ENCODE measurements around the gene NOVA1. TPM values are rescaled to one million over a fixed set of nuclear protein-coding genes. Genes with fewer than 3 reads are reported as not detected.

NOVA1 gene
- total and polyA plus RNA-seq, 2 donors (not counting 3 experiments of a cell fraction or from before 2014, with no cell fraction given), result 2.7 to 3.3 TPM

DNA sequence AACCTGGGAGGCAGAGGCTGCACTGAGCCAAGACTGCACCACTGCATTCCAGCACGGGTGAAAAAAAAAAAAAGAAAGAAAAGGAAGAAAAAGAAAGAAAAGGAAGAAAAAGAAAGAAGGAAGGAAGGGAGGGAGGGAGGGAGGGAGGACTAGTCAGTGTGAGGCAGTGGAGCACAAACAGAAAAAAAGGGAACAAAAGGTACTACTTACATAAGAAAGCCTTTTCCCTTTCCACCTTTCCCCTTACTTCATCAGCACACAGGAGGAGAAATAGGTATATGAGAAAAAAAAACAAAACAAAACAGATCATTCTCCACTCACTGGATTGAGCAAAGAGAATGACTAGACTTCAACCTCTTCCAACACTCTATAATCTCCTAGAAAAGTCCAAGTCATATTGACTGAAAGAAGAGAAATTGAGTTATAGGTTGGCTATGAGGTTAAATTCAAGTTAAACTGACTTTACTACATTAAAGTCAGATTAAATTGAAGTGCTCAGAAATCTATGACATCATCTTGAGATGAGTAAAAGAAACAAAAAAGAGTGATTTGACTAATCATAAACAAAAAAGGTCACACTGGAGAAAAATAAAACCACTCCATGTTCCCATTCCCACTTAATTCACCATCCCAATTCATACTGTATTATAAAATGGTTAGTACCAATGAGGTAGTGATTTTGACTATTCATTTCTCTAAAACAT, 43.6 kb downstream of the NOVA1 start:
- dilution Hi-C loops (cut with MboI; ENCODE audit: extremely low pct_ligation_motif_present, low sequenced_read_pairs), result no loop called here
- H3K9me3 ChIP-seq (replicated peaks; ENCODE audit: control insufficient read depth, insufficient read depth, low read length), result no peaks in the 10 kb centered on the region
- no TSS peak for BruUV-seq (replicated peaks)
- FAIRE-seq, result no peak
- H3K36me3 ChIP-seq (ENCODE audit: control insufficient read depth in 2 of 2, extremely low read depth in 1 of 2, insufficient read depth in 2 of 2, low read length in 2 of 2), result no peaks in the 10 kb centered on the region
- no peaks in the 10 kb centered on the region for H3K27me3 ChIP-seq (ENCODE audit: control insufficient read depth in 2 of 2, insufficient read depth in 2 of 2, low read length in 2 of 2)
- H3K79me2 ChIP-seq (ENCODE audit: control insufficient read depth, insufficient read depth, low read length), result no peaks in the 10 kb centered on the region
- no peak overlapping the region for H3K27ac ChIP-seq (ENCODE audit: insufficient read depth, low read depth, low read length)
- no peak overlapping the region for H3K9ac ChIP-seq (replicated peaks; ENCODE audit: extremely low read depth, insufficient read depth, low read length)
- H3K4me3 ChIP-seq (replicated peaks in 1 of 3; ENCODE audit: insufficient read depth in 1 of 3, low read depth in 1 of 3, low read length in 3 of 3), result no peak overlapping the region
- ChIA-PET CTCF (no interaction called here), POLR2A (no interaction called here)
- no peak overlapping the region for H2AFZ ChIP-seq (ENCODE audit: low read depth, low read length)
- intact Hi-C loops (cut with micrococcal nuclease), result no loop called here
- no peak for TF ChIP-seq JUN (IDR thresholded peaks at IDR 0.05; ENCODE audit: borderline replicate concordance, insufficient read depth, insufficient read length, low read depth)
- no peak for TF ChIP-seq MAX (IDR thresholded peaks at IDR 0.05; ENCODE audit: insufficient read depth, insufficient read length)
- no peak for TF ChIP-seq MYC (IDR thresholded peaks at IDR 0.05; ENCODE audit: low read depth, low read length)
- TF ChIP-seq POLR2A (IDR thresholded peaks at IDR 0.05; ENCODE audit: low read depth, low read length), result no peak
- no peak for TF ChIP-seq POLR2AphosphoS5 (IDR thresholded peaks at IDR 0.05; ENCODE audit: insufficient read depth, low read depth, low read length)
- no peak for TF ChIP-seq GATA2 (IDR thresholded peaks at IDR 0.05; ENCODE audit: insufficient read depth, insufficient read length, low read depth, low read length)
- TF ChIP-seq, protein P1, sequence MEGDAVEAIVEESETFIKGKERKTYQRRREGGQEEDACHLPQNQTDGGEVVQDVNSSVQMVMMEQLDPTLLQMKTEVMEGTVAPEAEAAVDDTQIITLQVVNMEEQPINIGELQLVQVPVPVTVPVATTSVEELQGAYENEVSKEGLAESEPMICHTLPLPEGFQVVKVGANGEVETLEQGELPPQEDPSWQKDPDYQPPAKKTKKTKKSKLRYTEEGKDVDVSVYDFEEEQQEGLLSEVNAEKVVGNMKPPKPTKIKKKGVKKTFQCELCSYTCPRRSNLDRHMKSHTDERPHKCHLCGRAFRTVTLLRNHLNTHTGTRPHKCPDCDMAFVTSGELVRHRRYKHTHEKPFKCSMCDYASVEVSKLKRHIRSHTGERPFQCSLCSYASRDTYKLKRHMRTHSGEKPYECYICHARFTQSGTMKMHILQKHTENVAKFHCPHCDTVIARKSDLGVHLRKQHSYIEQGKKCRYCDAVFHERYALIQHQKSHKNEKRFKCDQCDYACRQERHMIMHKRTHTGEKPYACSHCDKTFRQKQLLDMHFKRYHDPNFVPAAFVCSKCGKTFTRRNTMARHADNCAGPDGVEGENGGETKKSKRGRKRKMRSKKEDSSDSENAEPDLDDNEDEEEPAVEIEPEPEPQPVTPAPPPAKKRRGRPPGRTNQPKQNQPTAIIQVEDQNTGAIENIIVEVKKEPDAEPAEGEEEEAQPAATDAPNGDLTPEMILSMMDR (IDR thresholded peaks at IDR 0.05; ENCODE audit: extremely low read depth in 1 of 2, insufficient read depth in 1 of 2, low read depth in 1 of 2, low read length in 2 of 2), result no peak
- H4K20me1 ChIP-seq (replicated peaks; ENCODE audit: control insufficient read depth, extremely low read depth, insufficient read depth, low read length), result no peaks in the 10 kb centered on the region
- H3K4me1 ChIP-seq (ENCODE audit: control insufficient read depth, extremely low read depth, insufficient read depth, low read length), result no peaks in the 10 kb centered on the region
- H3K9me1 ChIP-seq (replicated peaks; ENCODE audit: control insufficient read depth, extremely low read depth, insufficient read depth, low read length), result no peaks in the 10 kb centered on the region
- no peak for DNase-seq (ENCODE audit: low read depth, low spot score)
- H3K4me2 ChIP-seq (ENCODE audit: insufficient read depth, low read length), result no peak overlapping the region

All from endothelial cell of umbilical vein (primary cell).